Mesothelial cell of epicardium (in vitro differentiated cells): Measurements from ENCODE around the gene C4orf54. TPM values are rescaled to one million over a fixed set of nuclear protein-coding genes. Genes with fewer than 3 reads are reported as not detected.

Experiments used
- DNase-seq, 2 experiments: peaks; one replicate each; pipeline ENCODE4 v3.0.0; 2021; ENCODE audit warnings: low spot score in 2 of 2; ENCODE audit not compliant: unreplicated experiment in 2 of 2
- H3K27ac Mint-ChIP-seq: 2 replicates; pipeline ENCODE4 v1.8.0; 2021; ENCODE audit warnings: mixed read lengths
- H3K27me3 Mint-ChIP-seq: 2 replicates; pipeline ENCODE4 v1.8.0; 2021; ENCODE audit warnings: low read depth, mixed read lengths
- H3K36me3 Mint-ChIP-seq: 2 replicates; pipeline ENCODE4 v1.8.0; 2021; ENCODE audit warnings: mixed read lengths
- H3K4me1 Mint-ChIP-seq: 2 replicates; pipeline ENCODE4 v1.8.0; 2021; ENCODE audit warnings: mixed read lengths
- H3K4me3 Mint-ChIP-seq: 2 replicates; pipeline ENCODE4 v1.8.0; 2021; ENCODE audit warnings: mild to moderate bottlenecking, moderate library complexity, mixed read lengths
- H3K9me3 Mint-ChIP-seq: 2 replicates; pipeline ENCODE4 v1.8.0; 2021; ENCODE audit warnings: mixed read lengths
- CTCF ChIP-seq: fragments of 200-600 bp; sonication (generic); IDR thresholded peaks from one replicate; pipeline ENCODE4 v1.5.0; 2021; ENCODE audit warnings: antibody characterized with exemption; ENCODE audit not compliant: unreplicated experiment
- total RNA-seq: library from RNA; stranded (reverse); gene quantifications from 3 replicates; pipeline ENCODE4 v1.2.1, GENCODE V29; 2021

The C4orf54 gene
- total RNA-seq, 1 donor from 2014 or later, result 0.04 TPM

- Mint-ChIP-seq H3K36me3 (no peaks in the 10 kb centered on the region), H3K27ac (no peak overlapping the region), H3K4me3 (no peak overlapping the region), H3K9me3 (no peaks in the 10 kb centered on the region), H3K27me3 (peaks cover 2% of the 10 kb centered on the region), H3K4me1 (no peaks in the 10 kb centered on the region)
- DNase-seq, result no peak
- no peak for TF ChIP-seq CTCF
These were observed 32.3 kb downstream of the C4orf54 start for GRCh38 chr4:99625369-99625768.

DNA sequence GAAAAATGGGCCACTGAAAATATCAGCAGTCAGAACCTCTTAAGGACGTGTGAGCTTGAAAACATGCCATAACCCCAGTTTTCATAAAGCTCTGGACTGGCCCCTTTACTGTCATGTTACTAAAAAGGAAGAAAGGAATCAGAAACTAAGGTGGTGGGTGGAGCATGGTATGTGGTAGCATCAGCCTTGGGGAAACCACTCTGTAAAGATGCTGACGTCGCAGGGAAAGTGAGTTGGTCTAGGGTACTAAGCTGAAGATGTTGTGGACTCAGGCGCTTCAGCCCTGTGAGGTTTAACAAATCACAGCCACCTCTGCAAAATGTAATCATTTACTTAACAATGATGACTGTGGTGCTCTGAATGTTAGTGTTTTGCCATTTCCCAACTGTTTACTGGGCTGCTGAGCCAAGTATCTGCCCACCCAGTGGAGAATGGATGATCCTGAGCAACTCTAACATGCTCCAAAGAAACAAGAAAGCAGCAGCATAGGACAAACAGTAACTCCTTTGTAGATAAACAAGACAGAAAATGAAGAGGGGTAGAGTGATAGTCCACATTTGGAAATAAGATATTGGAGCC lies 33.4 kb downstream of the C4orf54 start:
- no peaks in the 10 kb centered on the region for H3K27me3 Mint-ChIP-seq
- H3K4me1 Mint-ChIP-seq, result no peaks in the 10 kb centered on the region
- no peak overlapping the region for H3K27ac Mint-ChIP-seq
- no peaks in the 10 kb centered on the region for H3K9me3 Mint-ChIP-seq
- H3K36me3 Mint-ChIP-seq, result no peaks in the 10 kb centered on the region
- no peak for DNase-seq
- TF ChIP-seq CTCF, result no peak
- H3K4me3 Mint-ChIP-seq, result no peak overlapping the region

- no peak overlapping the region for H3K27ac Mint-ChIP-seq
- H3K27me3 Mint-ChIP-seq, result no peaks in the 10 kb centered on the region
- no peaks in the 10 kb centered on the region for H3K4me1 Mint-ChIP-seq
- no peaks in the 10 kb centered on the region for H3K9me3 Mint-ChIP-seq
- TF ChIP-seq CTCF, result no peak
- H3K36me3 Mint-ChIP-seq, result no peaks in the 10 kb centered on the region
- no peak overlapping the region for H3K4me3 Mint-ChIP-seq
- no peak for DNase-seq
These were observed 35.3 kb downstream of the C4orf54 start for GRCh38 chr4:99622341-99622740.

DNA sequence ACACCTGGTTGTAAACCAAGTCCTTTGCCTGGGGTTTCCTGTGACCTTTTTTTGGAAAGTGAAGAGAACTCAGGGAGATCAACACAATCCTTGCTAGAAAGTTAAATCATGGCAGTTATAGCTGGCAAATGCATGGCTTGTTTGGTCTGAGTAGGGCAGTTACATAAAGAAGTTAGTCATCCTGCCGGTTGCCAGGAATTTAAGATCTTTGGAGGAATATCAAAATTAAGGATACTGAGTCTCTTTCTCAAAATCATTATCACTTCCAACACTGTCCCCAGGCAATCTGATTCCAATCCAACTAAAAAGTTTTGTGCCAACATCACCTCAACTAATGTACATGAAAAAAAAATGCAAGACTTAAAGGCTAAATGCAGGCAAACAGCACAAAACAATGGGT lies 40.3 kb downstream of the C4orf54 start:
- H3K9me3 Mint-ChIP-seq, result no peaks in the 10 kb centered on the region
- no peak for DNase-seq
- H3K4me1 Mint-ChIP-seq, result no peaks in the 10 kb centered on the region
- no peak overlapping the region for H3K4me3 Mint-ChIP-seq
- TF ChIP-seq CTCF, result no peak
- no peaks in the 10 kb centered on the region for H3K36me3 Mint-ChIP-seq
- H3K27me3 Mint-ChIP-seq, result no peaks in the 10 kb centered on the region
- no peak overlapping the region for H3K27ac Mint-ChIP-seq

DNA sequence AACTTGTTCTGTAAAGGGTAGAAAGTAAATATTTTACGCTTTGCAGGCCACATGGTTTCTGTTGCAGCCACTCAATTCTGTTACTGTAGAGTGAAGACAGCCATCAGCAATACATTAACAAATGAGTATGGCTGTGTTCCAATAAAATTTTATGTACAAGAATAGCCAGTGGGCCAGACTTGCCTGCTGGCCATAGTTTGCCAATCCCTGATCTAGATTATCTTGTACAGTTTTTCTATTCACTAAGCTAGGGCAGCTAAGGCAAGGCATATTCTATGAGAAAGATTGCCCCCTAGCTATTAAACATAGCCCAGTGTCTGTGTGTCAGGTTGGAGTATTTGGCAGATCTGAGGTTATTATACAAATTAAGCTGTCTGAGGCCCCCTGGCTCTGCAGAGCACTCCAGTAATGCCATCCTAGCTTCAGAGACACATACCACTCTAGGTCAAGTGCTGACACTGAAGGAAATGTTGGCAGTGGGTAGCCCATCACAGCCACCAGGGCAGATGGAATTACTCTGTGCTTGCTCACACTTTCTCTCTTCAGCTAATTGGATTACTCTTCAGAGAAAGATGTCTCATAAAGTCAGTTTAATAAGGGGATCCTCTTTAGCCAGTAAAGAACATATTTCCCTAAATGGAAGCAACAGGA lies 42.3 kb downstream of the C4orf54 start:
- Mint-ChIP-seq H3K36me3 (no peaks in the 10 kb centered on the region), H3K4me3 (no peak overlapping the region), H3K9me3 (no peaks in the 10 kb centered on the region), H3K27ac (no peak overlapping the region), H3K4me1 (no peaks in the 10 kb centered on the region), H3K27me3 (no peaks in the 10 kb centered on the region)
- no peak for DNase-seq
- TF ChIP-seq CTCF, result no peak
